Measurements from ENCODE around the gene SIGLEC15. TPM values are rescaled to one million over a fixed set of nuclear protein-coding genes. Genes with fewer than 3 reads are reported as not detected.

The SIGLEC15 gene, protein sequence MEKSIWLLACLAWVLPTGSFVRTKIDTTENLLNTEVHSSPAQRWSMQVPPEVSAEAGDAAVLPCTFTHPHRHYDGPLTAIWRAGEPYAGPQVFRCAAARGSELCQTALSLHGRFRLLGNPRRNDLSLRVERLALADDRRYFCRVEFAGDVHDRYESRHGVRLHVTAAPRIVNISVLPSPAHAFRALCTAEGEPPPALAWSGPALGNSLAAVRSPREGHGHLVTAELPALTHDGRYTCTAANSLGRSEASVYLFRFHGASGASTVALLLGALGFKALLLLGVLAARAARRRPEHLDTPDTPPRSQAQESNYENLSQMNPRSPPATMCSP
- 0.05 to 0.44 TPM (median 0.08 TPM) in 4 of 5 replicates, not detected in the other for total RNA-seq (2022; extraction: Qiagen RNA extraction; ENCODE audit: low read depth)

DNA sequence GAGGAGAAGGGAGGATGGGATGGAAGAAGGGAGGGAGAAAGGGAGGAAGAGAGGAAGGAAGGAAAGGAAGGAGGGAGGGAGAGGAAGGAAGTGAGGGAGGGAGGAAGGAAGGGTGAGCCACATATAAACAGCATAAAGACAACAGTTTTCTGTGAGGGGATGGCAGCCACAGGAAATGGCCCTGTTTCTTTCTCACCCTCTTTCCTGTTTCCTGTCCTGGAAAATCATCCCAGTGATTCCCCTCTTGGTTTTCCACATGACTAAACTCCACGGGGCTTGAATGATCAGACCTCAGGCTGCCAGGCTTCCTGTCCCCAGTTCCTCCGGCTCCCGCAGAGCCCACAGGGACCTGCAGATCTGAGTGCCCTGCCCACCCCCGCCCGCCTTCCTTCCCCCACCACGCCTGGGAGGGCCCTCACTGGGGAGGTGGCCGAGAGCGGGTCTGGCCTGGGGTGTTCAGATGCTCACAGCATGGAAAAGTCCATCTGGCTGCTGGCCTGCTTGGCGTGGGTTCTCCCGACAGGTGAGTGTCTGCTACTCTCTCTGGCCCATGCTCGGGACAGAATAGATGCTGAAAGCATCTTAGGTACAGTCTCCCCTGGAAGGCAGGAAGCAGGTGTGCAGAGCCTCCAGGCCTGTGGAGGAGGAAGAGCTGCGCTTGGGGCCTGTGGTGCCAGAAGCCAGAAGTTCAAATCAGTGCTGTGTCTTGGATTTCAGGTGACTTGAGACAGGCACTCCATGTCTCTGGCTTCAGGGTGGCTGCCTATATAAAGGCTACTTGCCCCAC is at the start of gene SIGLEC15:
SIGLEC15 (plus strand) TSS at position 418 of the 787 bp plus-strand sequence; CDS start at position 472, 54 bp downstream.

Other genes starting within 250 kb of the SIGLEC15 start
- gene SLC14A2, start 210.2 kb upstream of the SIGLEC15 start, total RNA-seq (2022; extraction: Qiagen RNA extraction; ENCODE audit: low read depth): not detected in 5 replicates
- gene SLC14A1, start 101.5 kb upstream of the SIGLEC15 start, total RNA-seq (2022; extraction: Qiagen RNA extraction; ENCODE audit: low read depth): 0.17 to 0.21 TPM (median 0.19 TPM) in 4 of 5 replicates, not detected in the other
- gene EPG5, start 141.7 kb downstream of the SIGLEC15 start, total RNA-seq (2022; extraction: Qiagen RNA extraction; ENCODE audit: low read depth): 3.3 to 5.6 TPM (median 4.7 TPM) in 5 replicates
- 0.24 to 0.39 TPM (median 0.28 TPM) in 5 replicates for gene PSTPIP2, start 246.6 kb downstream of the SIGLEC15 start, total RNA-seq (2022; extraction: Qiagen RNA extraction; ENCODE audit: low read depth)